ENCODE measurements around the gene SPIRE1.
"Not testable (repeated sequence)": the region's sequence is repeated elsewhere in the genome, so short reads cannot be mapped to it uniquely, and the experiment has no call there.

SPIRE1 gene

DNA sequence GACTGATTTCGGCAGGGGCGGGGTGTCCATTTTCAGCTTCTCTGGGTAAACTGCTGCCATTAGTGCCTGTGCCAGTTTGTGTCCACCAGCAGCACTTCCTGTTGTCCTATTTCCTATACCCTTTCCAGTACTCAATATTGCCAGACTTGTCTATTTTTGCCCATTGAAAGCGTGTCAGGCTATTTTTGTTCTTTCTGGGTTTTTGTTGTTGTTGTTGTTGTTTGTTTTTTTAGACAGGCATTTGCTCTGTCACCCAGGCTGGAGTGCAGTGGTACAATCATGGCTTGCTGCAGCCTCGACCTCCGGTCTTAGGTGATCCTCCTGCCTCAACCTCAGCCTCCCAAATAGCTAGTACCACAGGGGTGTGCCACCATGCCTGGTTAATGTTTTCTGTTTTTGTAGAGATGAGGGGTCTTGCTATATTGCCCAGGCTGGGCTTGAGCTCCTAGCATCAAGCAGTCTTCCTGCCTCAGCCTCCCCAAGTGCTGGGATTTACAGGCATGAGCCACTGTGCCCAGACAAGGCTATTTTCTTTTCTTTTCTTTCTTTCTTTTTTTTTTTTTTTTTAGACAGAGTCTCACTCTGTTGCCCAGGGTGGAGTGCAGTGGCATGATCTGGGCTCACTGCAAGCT is 241.7 kb downstream of the SPIRE1 start:
- peaks cover 14% of the 10 kb centered on the region for H3K4me1 ChIP-seq (ENCODE audit: control insufficient read depth, insufficient read depth, low read depth, low read length)
- H4K8ac ChIP-seq (ENCODE audit: low read length) = peak overlapping the region; percentile 80
- no peak overlapping the region for H3K27ac ChIP-seq (ENCODE audit: low read length, poor library complexity, severe bottlenecking)
- no peak overlapping the region for H2BK15ac ChIP-seq (ENCODE audit: low read depth, poor library complexity, severe bottlenecking)
- WGBS = 94% methylated on average over 3 of the region's 5 CpGs
- H3K14ac ChIP-seq (ENCODE audit: low read length in 2 of 2) = no peak overlapping the region
- no peak overlapping the region for H2BK5ac ChIP-seq (ENCODE audit: low read depth, low read length, poor library complexity, severe bottlenecking)
- H2BK120ac ChIP-seq (ENCODE audit: low read depth, low read length) = no peak overlapping the region
- no peaks in the 10 kb centered on the region for H3K27me3 ChIP-seq (ENCODE audit: control insufficient read depth in 1 of 2, insufficient read depth in 1 of 2, low read length in 2 of 2)
- H3K4ac ChIP-seq (ENCODE audit: low read depth in 1 of 2, low read length in 2 of 2) = no peak overlapping the region
- H2AK5ac ChIP-seq (ENCODE audit: low read length, severe bottlenecking) = peak overlapping the region; percentile 68
- H4K91ac ChIP-seq (ENCODE audit: low read length) = no peak overlapping the region
- peaks cover 12% of the 10 kb centered on the region for H3K79me1 ChIP-seq (replicated peaks; ENCODE audit: low read length, poor library complexity, severe bottlenecking)
- no peak overlapping the region for H3K9ac ChIP-seq (ENCODE audit: low read length)
- H3K18ac ChIP-seq (ENCODE audit: low read depth in 1 of 2, low read length in 2 of 2) = no peak overlapping the region
- no peaks in the 10 kb centered on the region for H3K9me3 ChIP-seq (ENCODE audit: control insufficient read depth, low read length)
- no peak overlapping the region for H2BK12ac ChIP-seq (ENCODE audit: low read length in 2 of 2)
- peaks cover 3 to 11% of the 10 kb centered on the region in 2 experiments for H3K36me3 ChIP-seq (ENCODE audit: control insufficient read depth in 1 of 2, insufficient read depth in 2 of 2, low read depth in 1 of 2, low read length in 2 of 2)
- no peak overlapping the region for H3K4me2 ChIP-seq (ENCODE audit: low read length, poor library complexity, severe bottlenecking)
- no peak overlapping the region for H2AFZ ChIP-seq (ENCODE audit: low read depth, low read length)
- H3K4me3 ChIP-seq (ENCODE audit: insufficient read depth in 1 of 2, low read depth in 1 of 2, low read length in 2 of 2) = no peak overlapping the region
- H3K23ac ChIP-seq (ENCODE audit: low read length in 2 of 2) = no peak overlapping the region
- DNase-seq = no peak

- H2AFZ ChIP-seq (ENCODE audit: low read depth, low read length) = no peak overlapping the region
- no peak overlapping the region for H3K14ac ChIP-seq (ENCODE audit: low read length in 2 of 2)
Observed at GRCh38 chr18:12411456-12411855, 246.5 kb downstream of the SPIRE1 start.

GRCh38 chr18:12410747-12411146 is 247.2 kb downstream of the SPIRE1 start:
- not testable (repeated sequence) for H3K9ac ChIP-seq (ENCODE audit: low read length); H3K4me3 ChIP-seq (ENCODE audit: insufficient read depth in 1 of 2, low read depth in 1 of 2, low read length in 2 of 2); H3K4me2 ChIP-seq (ENCODE audit: low read length, poor library complexity, severe bottlenecking); H2BK15ac ChIP-seq (ENCODE audit: low read depth, poor library complexity, severe bottlenecking); H2AFZ ChIP-seq (ENCODE audit: low read depth, low read length); H4K91ac ChIP-seq (ENCODE audit: low read length); H3K9me3 ChIP-seq (ENCODE audit: control insufficient read depth, low read length); H2BK5ac ChIP-seq (ENCODE audit: low read depth, low read length, poor library complexity, severe bottlenecking); H3K23ac ChIP-seq (ENCODE audit: low read length in 2 of 2); H4K8ac ChIP-seq (ENCODE audit: low read length); H3K27me3 ChIP-seq (ENCODE audit: control insufficient read depth in 1 of 2, insufficient read depth in 1 of 2, low read length in 2 of 2); H3K14ac ChIP-seq (ENCODE audit: low read length in 2 of 2); H3K4ac ChIP-seq (ENCODE audit: low read depth in 1 of 2, low read length in 2 of 2); H2BK120ac ChIP-seq (ENCODE audit: low read depth, low read length); H3K18ac ChIP-seq (ENCODE audit: low read depth in 1 of 2, low read length in 2 of 2); H2BK12ac ChIP-seq (ENCODE audit: low read length in 2 of 2); H2AK5ac ChIP-seq (ENCODE audit: low read length, severe bottlenecking); H3K27ac ChIP-seq (ENCODE audit: low read length, poor library complexity, severe bottlenecking)
- Histone ChIP-seq H3K79me1 (replicated peaks; ENCODE audit: low read length, poor library complexity, severe bottlenecking) (peaks cover 13% of the 10 kb centered on the region), H3K4me1 (ENCODE audit: control insufficient read depth, insufficient read depth, low read depth, low read length) (peaks cover 14% of the 10 kb centered on the region), H3K36me3 (ENCODE audit: control insufficient read depth in 1 of 2, insufficient read depth in 2 of 2, low read depth in 1 of 2, low read length in 2 of 2) (peaks cover 3 to 11% of the 10 kb centered on the region in 2 experiments)
- peak; percentile 55 for DNase-seq
- 82% methylated on average over 5 of the region's 9 CpGs for WGBS

More at GRCh38 chr18:12411456-12411855, 246.5 kb downstream of the SPIRE1 start:
- no peak overlapping the region for H2BK5ac ChIP-seq (ENCODE audit: low read depth, low read length, poor library complexity, severe bottlenecking)
- H3K9ac ChIP-seq (ENCODE audit: low read length) = no peak overlapping the region
- no peak overlapping the region for H3K18ac ChIP-seq (ENCODE audit: low read depth in 1 of 2, low read length in 2 of 2)
- DNase-seq = no peak
- H3K27me3 ChIP-seq (ENCODE audit: control insufficient read depth in 1 of 2, insufficient read depth in 1 of 2, low read length in 2 of 2) = no peaks in the 10 kb centered on the region
- H2BK15ac ChIP-seq (ENCODE audit: low read depth, poor library complexity, severe bottlenecking) = no peak overlapping the region
- no peak overlapping the region for H3K4me3 ChIP-seq (ENCODE audit: insufficient read depth in 1 of 2, low read depth in 1 of 2, low read length in 2 of 2)
- H3K27ac ChIP-seq (ENCODE audit: low read length, poor library complexity, severe bottlenecking) = no peak overlapping the region
- no peak overlapping the region for H2BK12ac ChIP-seq (ENCODE audit: low read length in 2 of 2)
- WGBS = 100% methylated on average over 2 of the region's 3 CpGs
- no peak overlapping the region for H3K4me2 ChIP-seq (ENCODE audit: low read length, poor library complexity, severe bottlenecking)
- H3K36me3 ChIP-seq (ENCODE audit: control insufficient read depth in 1 of 2, insufficient read depth in 2 of 2, low read depth in 1 of 2, low read length in 2 of 2) = peaks cover 3 to 11% of the 10 kb centered on the region in 2 experiments
- H4K91ac ChIP-seq (ENCODE audit: low read length) = no peak overlapping the region
- H2AK5ac ChIP-seq (ENCODE audit: low read length, severe bottlenecking) = no peak overlapping the region
- no peaks in the 10 kb centered on the region for H3K9me3 ChIP-seq (ENCODE audit: control insufficient read depth, low read length)
- H3K79me1 ChIP-seq (replicated peaks; ENCODE audit: low read length, poor library complexity, severe bottlenecking) = peaks cover 16% of the 10 kb centered on the region
- no peak overlapping the region for H2BK120ac ChIP-seq (ENCODE audit: low read depth, low read length)
- no peak overlapping the region for H3K23ac ChIP-seq (ENCODE audit: low read length in 2 of 2)
- no peak overlapping the region for H3K4ac ChIP-seq (ENCODE audit: low read depth in 1 of 2, low read length in 2 of 2)
- H4K8ac ChIP-seq (ENCODE audit: low read length) = no peak overlapping the region
- peaks cover 17% of the 10 kb centered on the region for H3K4me1 ChIP-seq (ENCODE audit: control insufficient read depth, insufficient read depth, low read depth, low read length)

GRCh38 chr18:12410081-12410481 is 247.8 kb downstream of the SPIRE1 start:
- peaks cover 3% of the 10 kb centered on the region in 2 experiments for H3K27me3 ChIP-seq (ENCODE audit: control insufficient read depth in 1 of 2, insufficient read depth in 1 of 2, low read length in 2 of 2)
- H3K14ac ChIP-seq (ENCODE audit: low read length in 2 of 2) = no peak overlapping the region
- no peak overlapping the region for H3K4me2 ChIP-seq (ENCODE audit: low read length, poor library complexity, severe bottlenecking)
- H2AK5ac ChIP-seq (ENCODE audit: low read length, severe bottlenecking) = peak overlapping the region; percentile 65
- peaks cover 11% of the 10 kb centered on the region for H3K4me1 ChIP-seq (ENCODE audit: control insufficient read depth, insufficient read depth, low read depth, low read length)
- H4K8ac ChIP-seq (ENCODE audit: low read length) = peak overlapping the region; percentile 77
- peaks cover 13% of the 10 kb centered on the region for H3K79me1 ChIP-seq (replicated peaks; ENCODE audit: low read length, poor library complexity, severe bottlenecking)
- no peak overlapping the region for H3K4me3 ChIP-seq (ENCODE audit: insufficient read depth in 1 of 2, low read depth in 1 of 2, low read length in 2 of 2)
- WGBS = 91% methylated on average over 9 of the region's 9 CpGs
- H3K23ac ChIP-seq (ENCODE audit: low read length in 2 of 2) = peak overlapping the region in 1 of 2 experiments; percentile 34
- no peak overlapping the region for H3K18ac ChIP-seq (ENCODE audit: low read depth in 1 of 2, low read length in 2 of 2)
- no peak overlapping the region for H2BK5ac ChIP-seq (ENCODE audit: low read depth, low read length, poor library complexity, severe bottlenecking)
- peaks cover 3 to 11% of the 10 kb centered on the region in 2 experiments for H3K36me3 ChIP-seq (ENCODE audit: control insufficient read depth in 1 of 2, insufficient read depth in 2 of 2, low read depth in 1 of 2, low read length in 2 of 2)
- H4K91ac ChIP-seq (ENCODE audit: low read length) = no peak overlapping the region
- H2AFZ ChIP-seq (ENCODE audit: low read depth, low read length) = no peak overlapping the region
- H3K4ac ChIP-seq (ENCODE audit: low read depth in 1 of 2, low read length in 2 of 2) = no peak overlapping the region
- peak overlapping the region; percentile 52 for H2BK15ac ChIP-seq (ENCODE audit: low read depth, poor library complexity, severe bottlenecking)
- H3K9ac ChIP-seq (ENCODE audit: low read length) = no peak overlapping the region
- H2BK12ac ChIP-seq (ENCODE audit: low read length in 2 of 2) = peak overlapping the region in 1 of 2 experiments; percentile 54
- H2BK120ac ChIP-seq (ENCODE audit: low read depth, low read length) = no peak overlapping the region
- no peak for DNase-seq
- H3K27ac ChIP-seq (ENCODE audit: low read length, poor library complexity, severe bottlenecking) = peak overlapping the region; percentile 53
- H3K9me3 ChIP-seq (ENCODE audit: control insufficient read depth, low read length) = no peaks in the 10 kb centered on the region
